HEK293 (cell line): ENCODE measurements around the gene OPTN.

Experiments used
- CTCF ChIA-PET: fragments of 350-600 bp; formaldehyde crosslinking; extraction: SDS; loops from one replicate; lab custom pipeline; 2021; ENCODE audit warnings: antibody characterized with exemption; lab: Yijun Ruan, JAX
- POLR2A ChIA-PET: fragments of 300-600 bp; formaldehyde crosslinking; extraction: SDS; loops from one replicate; lab custom pipeline; 2020; ENCODE audit warnings: antibody characterized with exemption, inconsistent platforms; lab: Yijun Ruan, JAX
- H3K27ac ChIP-seq: fragments of 200-500 bp; sonication (Bioruptor generic); 2 replicates; pipeline ENCODE4 v1.5.1; 2014; ENCODE audit warnings: low read depth, low read length, control low read depth, inconsistent platforms; ENCODE audit errors: extremely low read depth
- H3K36me3 ChIP-seq, 2 experiments: fragments of 200-500 bp in 1 of 2; sonication (Bioruptor generic) in 1 of 2; 1 replicate in 1 of 2; 2 replicates in 1 of 2; pipeline ENCODE4 v1.5.1; 2014 to 2017; ENCODE audit warnings: inconsistent platforms in 2 of 2, low read length in 2 of 2; ENCODE audit not compliant: control insufficient read depth in 2 of 2, insufficient read depth in 1 of 2
- H3K4me1 ChIP-seq: fragments of 200-500 bp; sonication (Bioruptor generic); 2 replicates; pipeline ENCODE4 v1.5.1; 2014; ENCODE audit warnings: mild to moderate bottlenecking, low read length, inconsistent platforms; ENCODE audit not compliant: control insufficient read depth, insufficient read depth
- H3K4me3 ChIP-seq: 2 replicates; pipeline ENCODE4 v1.5.1; 2011; ENCODE audit warnings: low read depth, mild to moderate bottlenecking, control low read depth, low read length, moderate library complexity
- H3K9me3 ChIP-seq: fragments of 200-500 bp; sonication (Bioruptor generic); 2 replicates; pipeline ENCODE4 v1.5.1; 2014; ENCODE audit warnings: low read depth, low read length, inconsistent platforms; ENCODE audit not compliant: control insufficient read depth, insufficient read depth
- ELK4 ChIP-seq: IDR thresholded peaks from 2 replicates; pipeline ENCODE4 v1.6.1; 2011; ENCODE audit warnings: mild to moderate bottlenecking, low read depth, low read length, borderline replicate concordance
- GFI1B ChIP-seq: fragments of 450-650 bp; formaldehyde crosslinking; IDR thresholded peaks from 2 replicates; pipeline ENCODE4 v1.5.1; 2016; ENCODE audit warnings: missing biosample characterization, missing genetic modification characterization
- GLIS1 ChIP-seq: fragments of 450-650 bp; formaldehyde crosslinking; IDR thresholded peaks from 2 replicates; pipeline ENCODE4 v1.5.1; 2016; ENCODE audit warnings: missing biosample characterization, missing genetic modification characterization
- GLIS2 ChIP-seq: fragments of 450-650 bp; formaldehyde crosslinking; IDR thresholded peaks from 2 replicates; pipeline ENCODE4 v1.5.1; 2016; ENCODE audit warnings: missing biosample characterization, missing genetic modification characterization
- PRDM6 ChIP-seq: fragments of 450-650 bp; formaldehyde crosslinking; IDR thresholded peaks from 2 replicates; pipeline ENCODE4 v1.5.1; 2017; ENCODE audit warnings: missing biosample characterization, missing genetic modification characterization
- SALL2 ChIP-seq: fragments of 450-650 bp; formaldehyde crosslinking; IDR thresholded peaks from 2 replicates; pipeline ENCODE4 v1.5.0; 2017; ENCODE audit warnings: missing biosample characterization, mild to moderate bottlenecking, missing genetic modification characterization, borderline replicate concordance
- TSHZ1 ChIP-seq: fragments of 450-650 bp; formaldehyde crosslinking; IDR thresholded peaks from 2 replicates; pipeline ENCODE4 v1.5.1; 2016; ENCODE audit warnings: missing biosample characterization, missing genetic modification characterization, borderline replicate concordance
- ZIC2 ChIP-seq: fragments of 450-650 bp; formaldehyde crosslinking; IDR thresholded peaks from 2 replicates; pipeline ENCODE4 v1.5.1; 2016; ENCODE audit warnings: missing biosample characterization, missing genetic modification characterization
- ZNF138 ChIP-seq: fragments of 450-650 bp; formaldehyde crosslinking; IDR thresholded peaks from 2 replicates; pipeline ENCODE4 v1.5.1; 2016; ENCODE audit warnings: missing biosample characterization, missing genetic modification characterization, borderline replicate concordance
- ZNF146 ChIP-seq: fragments of 450-650 bp; formaldehyde crosslinking; IDR thresholded peaks from 2 replicates; pipeline ENCODE4 v1.5.1; 2016; ENCODE audit warnings: missing biosample characterization, missing genetic modification characterization
- ZNF174 ChIP-seq: fragments of 450-650 bp; formaldehyde crosslinking; IDR thresholded peaks from 2 replicates; pipeline ENCODE4 v1.5.0; 2017; ENCODE audit warnings: missing biosample characterization, mild to moderate bottlenecking, missing genetic modification characterization
- ZNF214 ChIP-seq: fragments of 450-650 bp; formaldehyde crosslinking; IDR thresholded peaks from 2 replicates; pipeline ENCODE4 v1.5.1; 2017; ENCODE audit warnings: missing biosample characterization, mild to moderate bottlenecking, missing genetic modification characterization, borderline replicate concordance
- ZNF266 ChIP-seq: fragments of 450-650 bp; formaldehyde crosslinking; IDR thresholded peaks from 2 replicates; pipeline ENCODE4 v1.5.1; 2016; ENCODE audit warnings: missing biosample characterization, missing genetic modification characterization, low read depth
- ZNF302 ChIP-seq: fragments of 450-650 bp; formaldehyde crosslinking; IDR thresholded peaks from 2 replicates; pipeline ENCODE4 v1.5.1; 2016; ENCODE audit warnings: missing biosample characterization, missing genetic modification characterization, low read depth
- ZNF404 ChIP-seq: fragments of 450-650 bp; formaldehyde crosslinking; IDR thresholded peaks from 2 replicates; pipeline ENCODE4 v1.5.1; 2017; ENCODE audit warnings: missing biosample characterization, missing genetic modification characterization
- ZNF513 ChIP-seq: fragments of 450-650 bp; IDR thresholded peaks from 2 replicates; pipeline ENCODE4 v1.5.1; 2018; ENCODE audit warnings: missing biosample characterization, missing genetic modification characterization
- ZNF530 ChIP-seq: fragments of 450-650 bp; formaldehyde crosslinking; IDR thresholded peaks from 2 replicates; pipeline ENCODE4 v1.5.1; 2016; ENCODE audit warnings: low read depth, missing biosample characterization, missing genetic modification characterization
- ZNF677 ChIP-seq: fragments of 450-650 bp; IDR thresholded peaks from 2 replicates; pipeline ENCODE4 v1.5.0; 2018; ENCODE audit warnings: missing biosample characterization, mild to moderate bottlenecking, missing genetic modification characterization, moderate library complexity
- ZNF791 ChIP-seq: fragments of 450-650 bp; formaldehyde crosslinking; IDR thresholded peaks from 2 replicates; pipeline ENCODE4 v1.5.1; 2016; ENCODE audit warnings: missing biosample characterization, missing genetic modification characterization
- ZNF792 ChIP-seq: fragments of 450-650 bp; formaldehyde crosslinking; IDR thresholded peaks from 2 replicates; pipeline ENCODE4 v1.5.1; 2016; ENCODE audit warnings: missing biosample characterization, missing genetic modification characterization
- TF ChIP-seq, protein P1 (sequence below): fragments of 450-650 bp; formaldehyde crosslinking; IDR thresholded peaks from 2 replicates; pipeline ENCODE4 v1.5.1; 2017; ENCODE audit warnings: missing biosample characterization, missing genetic modification characterization
- TF ChIP-seq, protein P2 (sequence below): fragments of 450-650 bp; formaldehyde crosslinking; IDR thresholded peaks from 2 replicates; pipeline ENCODE4 v1.5.1; 2016; ENCODE audit warnings: missing biosample characterization, missing genetic modification characterization

OPTN gene

GRCh38 chr10:13087986-13088618 is 11.9 kb upstream of the OPTN start (continued):
- no peak for TF ChIP-seq ZNF530 (tag by site-specific recombination)
- TF ChIP-seq, protein P1, sequence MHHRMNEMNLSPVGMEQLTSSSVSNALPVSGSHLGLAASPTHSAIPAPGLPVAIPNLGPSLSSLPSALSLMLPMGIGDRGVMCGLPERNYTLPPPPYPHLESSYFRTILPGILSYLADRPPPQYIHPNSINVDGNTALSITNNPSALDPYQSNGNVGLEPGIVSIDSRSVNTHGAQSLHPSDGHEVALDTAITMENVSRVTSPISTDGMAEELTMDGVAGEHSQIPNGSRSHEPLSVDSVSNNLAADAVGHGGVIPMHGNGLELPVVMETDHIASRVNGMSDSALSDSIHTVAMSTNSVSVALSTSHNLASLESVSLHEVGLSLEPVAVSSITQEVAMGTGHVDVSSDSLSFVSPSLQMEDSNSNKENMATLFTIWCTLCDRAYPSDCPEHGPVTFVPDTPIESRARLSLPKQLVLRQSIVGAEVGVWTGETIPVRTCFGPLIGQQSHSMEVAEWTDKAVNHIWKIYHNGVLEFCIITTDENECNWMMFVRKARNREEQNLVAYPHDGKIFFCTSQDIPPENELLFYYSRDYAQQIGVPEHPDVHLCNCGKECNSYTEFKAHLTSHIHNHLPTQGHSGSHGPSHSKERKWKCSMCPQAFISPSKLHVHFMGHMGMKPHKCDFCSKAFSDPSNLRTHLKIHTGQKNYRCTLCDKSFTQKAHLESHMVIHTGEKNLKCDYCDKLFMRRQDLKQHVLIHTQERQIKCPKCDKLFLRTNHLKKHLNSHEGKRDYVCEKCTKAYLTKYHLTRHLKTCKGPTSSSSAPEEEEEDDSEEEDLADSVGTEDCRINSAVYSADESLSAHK (tag by site-specific recombination): no peak
- TF ChIP-seq ZNF791: no peak
- no peak for TF ChIP-seq ZNF266 (tag by site-specific recombination)
- TF ChIP-seq ELK4: no peak
- TF ChIP-seq ZNF677 (tag by site-specific recombination): no peak
- TF ChIP-seq ZIC2 (tag by site-specific recombination): no peak
- TF ChIP-seq PRDM6 (tag by site-specific recombination): peak; percentile 40; the same call in 1 of the 2 replicates

- Histone ChIP-seq H3K27ac (no peak overlapping the region), H3K36me3 (no peaks in the 10 kb centered on the region), H3K9me3 (no peaks in the 10 kb centered on the region), H3K4me3 (no peak overlapping the region), H3K4me1 (no peaks in the 10 kb centered on the region)
- ChIA-PET POLR2A (no interaction called here), CTCF (interaction anchor here (2.2 kb wide), 1 partner anchor 15 kb away, joined by 12 read pairs; no protein-coding TSS in a partner anchor)
- TF ChIP-seq GLIS2 (no peak), ZNF214 (tag by site-specific recombination) (no peak), GLIS1 (tag by site-specific recombination) (no peak), ZNF146 (no peak), GFI1B (tag by site-specific recombination) (no peak), ZNF792 (no peak), ZNF513 (tag by site-specific recombination) (no peak), ZNF174 (tag by site-specific recombination) (no peak), ZNF138 (tag by site-specific recombination) (no peak), ZNF302 (no peak), TSHZ1 (no peak), ZNF404 (no peak), ELK4 (no peak), SALL2 (no peak)
- TF ChIP-seq, protein P2, sequence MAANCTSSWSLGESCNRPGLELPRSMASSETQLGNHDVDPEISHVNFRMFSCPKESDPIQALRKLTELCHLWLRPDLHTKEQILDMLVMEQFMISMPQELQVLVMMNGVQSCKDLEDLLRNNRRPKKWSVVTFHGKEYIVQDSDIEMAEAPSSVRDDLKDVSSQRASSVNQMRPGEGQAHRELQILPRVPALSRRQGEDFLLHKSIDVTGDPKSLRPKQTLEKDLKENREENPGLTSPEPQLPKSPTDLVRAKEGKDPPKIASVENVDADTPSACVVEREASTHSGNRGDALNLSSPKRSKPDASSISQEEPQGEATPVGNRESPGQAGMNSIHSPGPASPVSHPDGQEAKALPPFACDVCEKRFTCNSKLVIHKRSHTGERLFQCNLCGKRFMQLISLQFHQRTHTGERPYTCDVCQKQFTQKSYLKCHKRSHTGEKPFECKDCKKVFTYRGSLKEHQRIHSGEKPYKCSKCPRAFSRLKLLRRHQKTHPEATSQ (tag by site-specific recombination): no peak
Observed at GRCh38 chr10:13089345-13089744, 10.6 kb upstream of the OPTN start.
